Diencephalon (tissue), 1 donor: ENCODE results near the gene MARK4. TPM values are rescaled to one million over a fixed set of nuclear protein-coding genes. Genes with fewer than 3 reads are reported as not detected.

Experiments
- total RNA-seq: library from RNA; depleted of rRNA; stranded (reverse); fragments of >200 nt; gene quantifications from one replicate; pipeline ENCODE4 v1.2.3, GENCODE V29; 2014

MARK4 gene
- total RNA-seq: 39.2 TPM

DNA sequence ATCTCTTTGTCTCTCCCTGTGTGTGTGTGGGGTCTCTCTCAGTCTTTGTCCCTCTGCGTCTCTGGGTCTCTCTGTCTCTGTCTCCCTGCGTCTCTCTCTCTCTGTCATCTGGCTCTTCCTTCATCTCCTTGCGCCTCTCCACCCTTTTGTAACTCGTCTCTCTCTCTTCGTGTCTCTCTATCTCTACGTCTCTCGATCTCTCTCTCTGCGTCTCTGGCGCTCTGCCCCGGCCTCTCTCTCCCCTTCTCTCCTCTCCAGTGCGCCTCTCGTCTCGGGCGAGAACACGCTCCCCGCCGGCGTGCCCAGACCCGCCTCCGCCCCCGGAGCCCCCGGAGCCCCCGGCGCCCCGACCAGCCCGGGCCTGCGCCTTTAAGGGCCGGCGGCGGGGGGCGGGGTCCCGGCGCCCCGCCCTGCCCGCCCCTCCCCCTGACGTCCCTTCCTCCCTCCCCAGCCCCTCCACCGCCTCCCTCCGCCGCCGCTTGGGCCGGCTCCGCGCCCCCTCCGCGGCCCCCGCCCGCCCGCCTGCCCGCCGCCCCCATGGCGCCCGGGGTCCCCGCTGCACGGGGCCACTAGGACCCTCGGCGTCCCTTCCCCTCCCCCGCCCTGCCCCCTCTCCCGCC, at the start of gene MARK4:
Gene MARK4, plus strand, starts transcription at position 440 of the 620 bp plus-strand sequence. CDS start 318 bp downstream, outside the sequence.

GRCh38 chr19:45245334-45245787, 5.7 kb upstream of the MARK4 start, which contains the start of gene EXOC3L2:
TSS of gene EXOC3L2 (minus strand) at chr19:45245407. CDS start at chr19:45239045, 6,362 bp downstream.

DNA sequence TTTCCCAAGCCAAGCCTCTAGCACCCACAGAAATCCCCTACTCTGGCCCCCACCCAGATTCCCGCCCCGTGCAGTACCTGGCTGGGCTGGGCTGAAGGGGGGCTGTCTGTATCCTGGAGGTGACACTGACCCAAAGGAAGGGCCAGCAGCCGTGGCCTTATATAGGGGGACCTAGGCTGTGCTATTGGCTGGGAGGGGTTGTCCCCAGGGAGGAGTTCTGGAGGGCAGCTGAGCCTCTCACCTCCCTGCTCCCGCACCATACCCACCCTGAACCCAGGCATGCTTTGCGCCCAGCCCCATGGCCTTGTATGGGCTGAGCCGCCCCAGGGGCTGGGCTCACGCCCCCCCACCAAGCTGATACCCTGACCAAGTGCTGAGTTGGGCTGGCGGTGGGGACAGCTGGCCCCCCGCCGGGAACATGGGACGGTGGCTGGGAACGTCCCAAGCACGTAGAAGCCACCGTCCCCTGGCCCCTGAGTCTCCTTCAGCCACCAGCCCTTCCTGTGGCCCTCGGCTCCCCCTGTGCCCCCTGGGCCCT, 71.7 kb downstream of the MARK4 start, which contains the start of gene CKM:
Gene CKM, minus strand, starts transcription at position 132 of the 538 bp plus-strand sequence. CDS start 3,162 bp downstream, outside the sequence.

DNA sequence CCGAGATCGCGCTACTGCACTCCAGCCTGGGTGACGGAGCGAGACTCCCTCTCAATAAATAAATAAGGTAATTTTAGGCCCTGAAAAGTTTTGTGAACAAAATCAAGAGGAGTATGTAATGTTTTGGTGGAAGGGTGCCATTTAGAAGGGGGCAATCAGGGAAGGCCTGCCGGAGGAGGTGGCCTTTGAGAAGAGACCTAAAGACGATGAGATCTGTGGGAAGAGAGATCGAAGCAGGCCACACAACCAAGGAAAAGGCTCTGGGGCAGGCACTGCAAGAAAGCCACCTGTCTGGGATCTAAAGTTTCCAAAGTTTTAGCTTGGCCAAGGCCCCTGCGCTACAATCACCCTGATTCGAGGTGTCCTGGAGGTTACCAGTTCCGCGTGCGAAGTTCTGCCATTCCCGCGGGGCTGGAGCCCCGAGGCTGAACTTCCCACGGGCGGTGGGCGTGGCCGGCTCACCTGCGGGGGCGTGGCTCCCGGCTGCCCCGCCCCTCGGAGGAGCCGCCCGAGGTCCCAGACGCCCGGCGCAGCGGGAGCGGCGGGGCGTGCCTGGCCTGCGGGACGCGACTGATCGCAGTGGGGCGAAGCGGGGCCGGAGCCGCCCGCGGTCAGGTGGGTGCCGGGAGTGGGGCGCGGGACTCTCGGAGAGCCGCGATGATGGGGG, 89.3 kb downstream of the MARK4 start, which contains the start of gene KLC3:
Gene KLC3, plus strand, starts transcription at position 519 of the 667 bp plus-strand sequence. CDS start 4,792 bp downstream, outside the sequence.

Other genes with a start within 250 kb of the MARK4 start
- 1.2 TPM for gene RELB, start 249.8 kb upstream of the MARK4 start, total RNA-seq
- 11.3 TPM for gene CLASRP, start 212.2 kb upstream of the MARK4 start, total RNA-seq
- gene ZNF296, start 174.8 kb upstream of the MARK4 start, total RNA-seq: 0.69 TPM
- 12.5 TPM for gene GEMIN7, start 172.0 kb upstream of the MARK4 start, total RNA-seq
- gene PPP1R37, start 158.1 kb upstream of the MARK4 start, total RNA-seq: 21.0 TPM
- 0.69 TPM for gene NKPD1, start 90.3 kb upstream of the MARK4 start, total RNA-seq
- gene TRAPPC6A, start 73.0 kb upstream of the MARK4 start, total RNA-seq: 7.2 TPM
- 4.4 TPM for gene BLOC1S3, start 72.5 kb upstream of the MARK4 start, total RNA-seq
- 0.23 TPM for gene EXOC3L2, start 5.9 kb upstream of the MARK4 start, total RNA-seq
- gene CKM, start 71.6 kb downstream of the MARK4 start, total RNA-seq: not detected
- 1.8 TPM for gene KLC3, start 89.5 kb downstream of the MARK4 start, total RNA-seq
- 23.3 TPM for gene ERCC2, start 119.3 kb downstream of the MARK4 start, total RNA-seq
- 0.46 TPM for gene PPP1R13L, start 153.8 kb downstream of the MARK4 start, total RNA-seq
- 6.5 TPM for gene POLR1G, start 155.4 kb downstream of the MARK4 start, total RNA-seq
- 41.3 TPM for gene ERCC1, start 172.6 kb downstream of the MARK4 start, total RNA-seq
- 4.4 TPM for gene FOSB, start 216.7 kb downstream of the MARK4 start, total RNA-seq
- 59.1 TPM for gene RTN2, start 245.8 kb downstream of the MARK4 start, total RNA-seq
- 1.2 TPM for gene PPM1N, start 247.2 kb downstream of the MARK4 start, total RNA-seq